Ishikawa (cell line): ENCODE measurements around the gene NHSL2.

ENCODE experiments used
- EGR1 ChIP-seq: IDR thresholded peaks from 2 replicates; pipeline ENCODE4 v1.6.1; 2012
- EP300 ChIP-seq: IDR thresholded peaks from 2 replicates; pipeline ENCODE4 v1.6.1; 2012; ENCODE audit warnings: borderline replicate concordance
- RAD21 ChIP-seq: IDR thresholded peaks from 2 replicates; pipeline ENCODE4 v1.6.1; 2012; ENCODE audit warnings: low read depth
- REST ChIP-seq: IDR thresholded peaks from 2 replicates; pipeline ENCODE4 v1.6.1; 2012; ENCODE audit warnings: low read depth, mild to moderate bottlenecking
- TEAD4 ChIP-seq: IDR thresholded peaks from 2 replicates; pipeline ENCODE4 v1.6.1; 2012
- USF1 ChIP-seq: IDR thresholded peaks from 2 replicates; pipeline ENCODE4 v1.6.1; 2012
- YY1 ChIP-seq: IDR thresholded peaks from 2 replicates; pipeline ENCODE4 v1.6.1; 2012; ENCODE audit warnings: low read depth
- TF ChIP-seq, protein P1 (sequence below): IDR thresholded peaks from 2 replicates; pipeline ENCODE4 v1.6.1; 2012

- no peak for TF ChIP-seq USF1
- no peak for TF ChIP-seq EP300
- no peak for TF ChIP-seq RAD21
- TF ChIP-seq, protein P1, sequence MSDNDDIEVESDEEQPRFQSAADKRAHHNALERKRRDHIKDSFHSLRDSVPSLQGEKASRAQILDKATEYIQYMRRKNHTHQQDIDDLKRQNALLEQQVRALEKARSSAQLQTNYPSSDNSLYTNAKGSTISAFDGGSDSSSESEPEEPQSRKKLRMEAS = no peak
- no peak for TF ChIP-seq REST
- no peak for TF ChIP-seq TEAD4
- TF ChIP-seq YY1 = no peak
- TF ChIP-seq EGR1 = no peak
Measured at GRCh38 chrX:71910986-71911730, 513 bp downstream of the NHSL2 start.
